ENCODE results near the gene C22orf23.
A peak's percentile ranks its signal among the peaks of the same experiment; 100 is the strongest.
"Not testable (repeated sequence)": the region's sequence is repeated elsewhere in the genome, so short reads cannot be mapped to it uniquely, and the experiment has no call there.

C22orf23 gene

DNA sequence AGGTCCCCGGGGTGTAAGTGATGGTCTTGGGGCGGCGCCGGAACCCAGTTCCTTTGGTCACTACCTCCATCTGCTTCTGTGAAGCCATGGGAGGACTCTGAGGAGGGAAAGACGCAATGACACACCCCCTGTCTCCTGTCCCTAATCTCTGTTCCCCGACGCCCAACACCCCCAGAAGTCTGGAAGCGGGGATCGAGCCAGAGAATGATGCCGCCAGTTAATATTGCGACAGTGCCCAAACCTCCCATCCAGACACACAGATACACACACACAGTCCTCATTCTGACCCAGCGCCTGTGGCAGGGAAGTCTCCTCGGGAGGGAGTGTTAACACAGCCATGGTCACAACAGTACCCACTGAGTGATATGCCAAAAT, 352 bp downstream of the C22orf23 start:
- DNase-seq (ENCODE audit: low read depth), result no peak

DNA sequence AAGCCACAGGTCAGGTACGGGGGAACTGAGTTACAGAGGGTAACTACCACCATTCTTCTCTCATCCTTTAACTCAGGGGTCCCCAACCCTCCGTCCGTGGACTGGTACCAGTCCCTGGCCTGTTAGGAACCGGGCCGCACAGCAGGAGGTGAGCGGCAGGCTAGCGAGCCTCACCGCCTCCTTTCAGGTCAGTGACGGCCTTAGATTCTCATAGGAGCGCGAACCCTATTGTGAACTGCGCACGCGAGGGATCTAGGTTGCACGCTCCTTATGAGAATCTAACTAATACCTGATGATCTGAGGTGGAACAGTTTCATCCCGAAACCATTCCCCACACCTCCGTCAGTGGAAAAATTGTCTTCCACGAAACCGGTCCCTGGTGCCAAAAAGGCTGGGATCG, 772 bp downstream of the C22orf23 start:
- DNase-seq (ENCODE audit: low read depth), result not testable (repeated sequence)

DNA sequence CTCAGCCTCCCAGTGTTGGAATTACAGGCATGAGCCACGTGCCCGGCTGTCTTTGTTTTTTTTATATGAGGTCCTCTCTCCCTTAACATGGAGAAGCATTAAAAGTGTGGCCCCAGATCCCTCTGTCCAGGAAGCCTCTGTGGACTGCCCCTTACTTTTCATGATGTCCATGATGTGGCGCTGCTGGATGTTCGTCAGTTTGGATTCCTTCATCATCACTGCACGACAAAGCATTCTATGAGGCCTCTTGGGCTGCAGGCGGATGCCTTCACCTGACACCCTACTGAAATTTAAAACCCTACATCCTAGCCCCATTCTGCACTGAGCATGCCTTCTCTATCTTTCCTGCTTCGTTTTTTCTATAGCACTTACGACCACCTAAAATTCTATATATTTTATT, 2.1 kb downstream of the C22orf23 start:
- DNase-seq (ENCODE audit: low read depth), result no peak

GRCh38 chr22:37947142-37947795, 6.1 kb downstream of the C22orf23 start:
- not testable (repeated sequence) for DNase-seq (ENCODE audit: low read depth)

GRCh38 chr22:37944423-37944822, 9.0 kb downstream of the C22orf23 start:
- DNase-seq (ENCODE audit: low read depth), result not testable (repeated sequence)

DNA sequence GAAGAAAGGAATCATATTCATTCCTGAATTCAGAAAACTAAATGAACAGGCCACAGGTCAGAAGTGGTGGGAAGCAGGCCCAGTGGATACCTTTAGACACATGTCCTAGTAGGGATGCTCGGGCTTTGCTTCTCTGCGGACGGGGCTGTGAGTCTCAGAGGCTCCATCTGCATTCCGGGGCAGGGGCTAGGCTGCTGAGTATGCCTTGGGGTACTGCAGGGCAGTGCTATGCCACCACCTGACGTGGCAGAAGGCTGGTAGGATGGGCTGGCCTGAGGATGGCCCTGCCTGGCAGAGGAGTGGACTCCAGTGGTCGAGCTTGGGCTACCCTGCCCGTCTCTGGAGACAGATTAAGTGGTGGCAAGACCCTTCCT, 9.6 kb downstream of the C22orf23 start:
- DNase-seq (ENCODE audit: low read depth), result no peak

DNA sequence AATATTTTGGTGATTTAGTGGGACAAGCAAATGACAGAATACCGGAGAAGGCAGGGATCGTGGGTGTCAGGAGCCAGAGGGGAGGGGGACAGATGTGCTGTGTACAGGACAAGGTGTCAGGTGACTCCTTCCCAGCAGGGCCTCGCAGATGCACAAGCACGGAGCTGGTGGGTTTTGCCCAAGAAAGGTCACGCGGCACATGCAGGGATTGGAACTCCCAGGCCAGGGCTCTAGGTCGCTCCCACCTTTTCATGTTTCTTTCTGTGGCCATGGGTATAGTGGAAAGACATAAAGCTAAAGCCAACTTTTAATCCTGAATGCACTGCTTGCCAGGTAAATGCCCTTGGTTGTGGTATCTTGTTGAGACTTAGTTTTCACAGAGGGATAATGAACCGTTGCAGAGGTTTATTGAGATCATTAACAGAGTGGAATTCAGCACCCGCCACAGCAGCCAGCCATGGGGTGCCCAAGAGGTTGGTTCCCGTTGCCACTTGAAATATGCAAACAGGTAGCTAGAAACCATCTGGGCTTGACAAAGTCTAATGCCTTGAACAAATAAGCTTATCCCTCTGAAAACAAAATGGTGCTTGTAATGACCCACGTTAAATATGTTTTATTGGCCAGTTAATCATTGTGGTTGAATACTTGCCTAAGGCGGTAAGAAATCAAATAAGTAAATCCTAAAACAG, 10.1 kb downstream of the C22orf23 start:
- no peak for DNase-seq (ENCODE audit: low read depth)

GRCh38 chr22:37942133-37942532, 11.3 kb downstream of the C22orf23 start:
- DNase-seq (ENCODE audit: low read depth), result no peak

DNA sequence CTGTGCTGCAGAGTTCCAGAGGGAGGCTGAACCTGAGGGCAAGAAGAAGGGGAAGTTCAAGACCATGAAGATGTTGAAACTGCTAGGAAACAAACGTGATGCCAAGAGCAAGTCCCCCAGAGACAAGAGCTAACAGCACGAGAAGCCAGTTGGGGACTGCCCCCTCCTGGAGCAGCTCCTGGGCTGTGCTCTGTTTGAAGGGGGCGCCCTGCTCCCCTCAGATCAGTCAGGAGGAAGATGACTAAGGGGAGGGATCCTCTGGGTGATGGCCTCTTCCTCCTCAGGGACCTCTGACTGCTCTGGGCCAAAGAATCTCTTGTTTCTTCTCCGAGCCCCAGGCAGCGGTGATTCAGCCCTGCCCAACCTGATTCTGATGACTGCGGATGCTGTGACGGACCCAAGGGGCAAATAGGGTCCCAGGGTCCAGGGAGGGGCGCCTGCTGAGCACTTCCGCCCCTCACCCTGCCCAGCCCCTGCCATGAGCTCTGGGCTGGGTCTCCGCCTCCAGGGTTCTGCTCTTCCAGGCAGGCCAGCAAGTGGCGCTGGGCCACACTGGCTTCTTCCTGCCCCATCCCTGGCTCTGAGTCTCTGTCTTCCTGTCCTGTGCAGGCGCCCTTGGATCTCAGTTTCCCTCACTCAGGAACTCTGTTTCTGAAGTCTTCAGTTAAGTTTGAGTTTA, 12.6 kb downstream of the C22orf23 start:
- no peak for DNase-seq (ENCODE audit: low read depth)

DNA sequence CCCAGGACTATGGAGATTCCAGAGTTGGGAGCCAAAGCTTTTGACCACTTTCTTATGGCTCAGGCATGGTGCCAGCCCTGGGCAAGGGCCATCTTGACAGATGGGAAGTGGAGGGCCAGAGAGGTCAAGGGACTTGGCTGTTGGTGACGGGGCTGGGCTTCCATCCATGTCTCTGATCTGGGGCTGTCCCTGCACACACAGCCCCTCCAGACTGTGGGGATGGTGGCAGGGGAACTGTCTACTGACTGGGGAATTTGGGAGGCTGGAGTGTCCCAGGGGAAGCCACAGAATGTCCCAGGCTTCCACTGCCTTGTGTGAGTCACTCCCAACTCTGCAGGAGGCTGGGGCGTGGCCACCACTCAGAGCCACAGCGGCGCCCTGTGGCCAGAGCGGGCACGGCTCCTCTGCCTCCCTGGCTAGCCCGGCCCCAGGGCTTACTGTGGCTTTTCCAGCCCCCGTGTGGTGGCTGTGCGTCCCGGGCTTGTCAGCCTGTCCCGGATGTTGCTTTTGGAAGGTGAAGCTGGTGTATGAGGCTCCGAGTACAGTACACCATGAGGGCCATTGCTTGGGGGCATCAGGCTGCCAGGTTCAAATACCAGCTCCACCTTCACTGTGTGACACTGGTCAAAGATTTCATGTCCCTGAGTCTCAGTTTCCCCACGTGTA, 19.6 kb downstream of the C22orf23 start:
- DNase-seq (ENCODE audit: low read depth), result peak; percentile 75

DNA sequence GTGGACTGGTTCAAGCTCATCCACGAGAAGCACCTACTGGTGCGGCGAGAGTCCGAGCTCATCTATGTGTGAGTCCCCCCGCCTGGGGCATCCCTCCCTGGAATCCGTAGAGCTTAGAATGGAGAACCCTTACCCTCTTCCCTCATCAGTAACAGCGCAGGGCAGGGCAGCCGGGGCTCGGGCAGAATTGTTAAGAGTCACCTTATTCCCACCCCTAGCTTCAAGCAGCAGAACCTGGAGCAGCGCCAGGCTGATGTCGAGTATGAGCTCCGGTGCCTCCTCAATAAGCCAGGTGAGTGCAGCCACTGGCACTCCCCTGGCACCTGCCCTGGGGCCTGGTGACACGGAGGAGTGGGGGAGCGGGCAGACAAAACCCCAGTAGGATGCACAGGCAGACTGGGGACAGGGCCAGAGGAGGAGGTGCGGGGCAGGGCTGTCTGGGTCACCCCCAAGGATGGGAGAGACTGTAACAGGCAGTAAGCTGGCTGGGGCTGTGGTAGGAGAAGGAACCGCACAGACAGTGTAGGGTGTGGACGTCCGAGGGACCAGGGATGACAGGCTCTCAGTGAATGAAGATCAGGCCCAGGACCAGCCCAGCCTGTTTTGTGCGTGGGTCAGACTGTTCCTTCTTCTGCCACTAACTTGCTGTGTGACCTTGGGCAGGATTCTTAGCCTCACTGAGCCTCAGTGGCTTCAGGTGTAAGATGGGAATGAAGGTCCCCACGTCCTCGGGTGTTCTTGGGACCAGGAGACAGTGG, 20.4 kb downstream of the C22orf23 start:
- DNase-seq (ENCODE audit: low read depth), result no peak

DNA sequence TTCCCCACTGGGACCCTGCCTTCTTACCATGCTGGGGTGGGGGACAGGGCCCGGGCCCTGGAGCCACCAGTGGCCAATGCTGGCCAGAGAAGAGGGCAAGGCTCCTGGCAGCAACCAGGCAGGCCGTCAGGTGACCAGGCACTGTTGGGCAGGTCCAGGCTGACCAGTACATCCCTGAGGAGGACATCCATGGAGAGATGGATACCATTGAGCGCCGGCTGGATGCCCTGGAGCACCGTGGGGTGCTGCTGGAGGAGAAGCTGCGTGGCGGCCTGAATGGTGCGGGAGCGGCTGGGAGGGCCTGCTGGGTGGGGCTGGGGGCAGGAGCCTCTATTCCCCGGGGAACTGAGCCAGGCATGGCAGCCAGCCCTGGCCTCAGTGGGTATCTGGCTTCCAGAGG, 21.0 kb downstream of the C22orf23 start:
- no peak for DNase-seq (ENCODE audit: low read depth)

DNA sequence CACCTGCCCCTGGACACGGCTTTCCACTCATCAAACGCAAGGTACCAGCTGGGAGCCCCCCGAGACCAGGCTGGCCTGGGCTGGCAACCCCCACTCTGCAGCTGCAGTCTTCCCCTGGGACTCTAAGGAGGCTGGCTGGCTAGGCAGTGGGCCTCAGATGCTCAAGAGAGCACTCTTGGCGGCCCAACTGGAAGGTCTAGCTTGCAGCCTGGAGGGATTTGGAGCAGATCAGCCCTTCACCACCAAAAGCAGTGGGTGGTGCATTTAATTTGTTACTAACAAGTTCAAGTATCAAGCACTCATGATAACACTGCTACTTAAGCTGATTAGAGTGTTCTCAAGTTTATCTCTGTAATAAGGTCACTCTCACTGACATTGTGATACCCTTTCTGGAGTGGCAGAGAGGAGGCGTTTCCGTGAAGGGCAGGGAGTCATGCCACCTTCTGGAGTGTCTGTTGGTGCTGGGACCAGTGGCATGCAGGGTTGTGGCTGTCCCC, 21.5 kb downstream of the C22orf23 start:
- no peak for DNase-seq (ENCODE audit: low read depth)

DNA sequence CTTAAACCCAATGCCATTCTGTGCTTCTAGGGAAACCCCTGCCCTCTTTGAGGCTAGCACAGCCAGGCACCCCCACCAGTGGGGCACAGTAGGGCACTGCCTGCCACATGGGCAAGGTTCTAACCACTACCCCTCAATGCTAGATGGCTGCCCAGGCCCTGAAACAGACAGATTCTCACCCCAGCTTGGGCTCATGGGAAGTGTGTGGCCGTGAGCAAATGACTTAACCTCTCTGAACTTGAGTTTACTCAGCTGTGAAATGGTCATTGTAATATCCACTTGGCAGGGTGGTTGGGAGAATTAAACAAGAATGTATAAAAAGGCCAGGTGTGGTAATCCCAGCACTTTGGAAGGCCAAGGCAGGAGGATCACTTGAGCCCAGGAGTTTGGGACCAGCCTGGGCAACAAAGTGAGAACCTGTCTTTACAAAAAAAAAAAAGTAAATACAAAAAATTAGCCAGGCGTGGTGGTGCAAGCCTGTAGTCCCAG, 22.4 kb downstream of the C22orf23 start:
- no peak for DNase-seq (ENCODE audit: low read depth)

- DNase-seq (ENCODE audit: low read depth), result no peak
These were observed 23.0 kb downstream of the C22orf23 start for GRCh38 chr22:37930270-37930951.

DNA sequence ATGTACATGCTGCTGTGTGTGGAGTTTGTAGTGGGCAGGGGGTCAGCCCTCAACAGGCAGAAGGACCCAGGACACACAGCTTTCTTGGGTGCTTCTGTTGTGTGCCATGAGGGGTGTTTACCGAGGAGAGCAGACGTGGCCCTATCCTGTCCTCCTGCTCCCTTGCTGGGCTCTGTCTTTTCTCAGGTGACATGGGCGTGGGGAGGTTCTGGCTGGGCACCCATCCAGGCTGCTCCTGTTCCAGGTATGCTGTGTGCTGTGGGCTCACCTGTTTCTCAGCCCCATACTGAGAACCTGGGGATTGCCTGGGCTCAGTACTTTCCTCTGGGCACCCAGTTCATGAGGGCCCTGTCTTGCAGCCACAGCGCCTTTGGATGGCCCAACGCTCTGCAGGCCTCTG, 24.0 kb downstream of the C22orf23 start:
- DNase-seq (ENCODE audit: low read depth), result no peak

DNA sequence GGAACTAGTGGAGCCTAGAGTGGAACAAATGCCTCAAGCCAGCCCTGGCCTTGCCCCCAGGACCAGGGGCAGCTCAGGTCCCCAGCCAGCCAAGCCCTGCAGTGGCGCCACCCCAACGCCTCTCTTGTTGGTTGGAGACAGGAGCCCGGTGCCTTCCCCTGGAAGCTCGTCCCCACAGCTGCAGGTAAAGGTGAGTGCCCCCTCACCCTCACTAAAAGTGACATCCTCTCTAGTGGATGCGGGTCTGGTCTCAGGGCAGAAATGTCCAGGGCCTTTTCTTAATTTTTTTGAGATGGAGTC, 25.8 kb downstream of the C22orf23 start:
- no peak for DNase-seq (ENCODE audit: low read depth)

DNA sequence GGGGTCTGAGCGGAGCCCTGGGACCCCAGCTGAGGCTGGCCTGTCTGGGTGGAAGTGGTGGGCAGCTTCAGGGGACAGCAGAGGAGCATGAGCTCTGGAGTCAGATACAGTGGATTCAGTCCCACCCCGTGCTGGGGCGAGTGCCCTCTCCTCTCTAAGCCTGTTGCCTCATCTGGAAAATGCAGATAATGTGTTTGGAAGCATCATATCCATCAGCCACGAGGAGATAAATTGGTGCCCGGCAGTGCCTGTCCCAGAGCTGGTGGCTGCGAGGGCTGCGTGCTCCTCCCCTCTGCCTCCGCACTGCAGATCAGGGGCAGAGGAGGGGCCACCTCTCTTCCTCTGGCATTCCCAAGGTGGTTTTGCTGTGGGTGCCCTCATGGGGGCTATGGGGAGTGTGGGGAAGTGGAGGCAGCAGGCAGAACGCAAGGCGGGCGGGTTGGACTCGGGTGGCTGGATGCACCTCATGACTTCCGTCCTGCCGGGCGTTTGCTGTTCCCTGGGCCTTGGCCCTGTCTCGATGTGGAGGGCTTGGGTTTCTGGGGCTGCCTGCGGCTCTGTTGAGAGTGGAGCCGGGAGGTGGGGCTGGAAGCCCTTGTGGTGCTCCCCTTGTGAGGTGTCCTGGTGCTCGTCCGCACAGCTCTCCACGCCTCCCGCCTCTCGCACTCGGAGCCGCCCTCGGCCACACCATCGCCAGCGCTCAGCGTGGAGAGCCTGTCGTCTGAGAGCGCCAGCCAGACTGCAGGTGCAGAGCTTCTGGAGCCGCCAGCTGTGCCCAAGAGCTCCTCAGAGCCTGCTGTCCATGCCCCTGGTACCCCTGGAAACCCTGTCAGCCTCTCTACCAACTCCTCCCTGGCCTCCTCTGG, 26.4 kb downstream of the C22orf23 start:
- DNase-seq (ENCODE audit: low read depth), result no peak

- no peak for DNase-seq (ENCODE audit: low read depth)
These were observed 27.0 kb downstream of the C22orf23 start for GRCh38 chr22:37926358-37926757.

- DNase-seq (ENCODE audit: low read depth), result no peak
These were observed 27.6 kb downstream of the C22orf23 start for GRCh38 chr22:37925767-37926166.

All from CMK (cell line).